NCI-H2107 treated with DMSO at 0.1 percent for 48 hours (cell line): ENCODE measurements around the gene SPIN2A.
"Not testable (repeated sequence)": the region's sequence is repeated elsewhere in the genome, so short reads cannot be mapped to it uniquely, and the experiment has no call there.

Experiments
- DNase-seq: peaks from one replicate; lab custom pipeline; 2025; ENCODE audit not compliant: unreplicated experiment; lab: John Stamatoyannopoulos, UW

SPIN2A gene

GRCh38 chrX:57103489-57103888 is 33.7 kb downstream of the SPIN2A start:
- no peak for DNase-seq

- not testable (repeated sequence) for DNase-seq
These were observed 34.3 kb downstream of the SPIN2A start for GRCh38 chrX:57102918-57103317.
